DMS79 (cell line): Measurements from ENCODE around the gene ANAPC16.
"Not testable (repeated sequence)": the region's sequence is repeated elsewhere in the genome, so short reads cannot be mapped to it uniquely, and the experiment has no call there.

Experiments used
- DNase-seq: peaks from one replicate; lab custom pipeline; 2025; lab: John Stamatoyannopoulos, UW

ANAPC16 gene

DNA sequence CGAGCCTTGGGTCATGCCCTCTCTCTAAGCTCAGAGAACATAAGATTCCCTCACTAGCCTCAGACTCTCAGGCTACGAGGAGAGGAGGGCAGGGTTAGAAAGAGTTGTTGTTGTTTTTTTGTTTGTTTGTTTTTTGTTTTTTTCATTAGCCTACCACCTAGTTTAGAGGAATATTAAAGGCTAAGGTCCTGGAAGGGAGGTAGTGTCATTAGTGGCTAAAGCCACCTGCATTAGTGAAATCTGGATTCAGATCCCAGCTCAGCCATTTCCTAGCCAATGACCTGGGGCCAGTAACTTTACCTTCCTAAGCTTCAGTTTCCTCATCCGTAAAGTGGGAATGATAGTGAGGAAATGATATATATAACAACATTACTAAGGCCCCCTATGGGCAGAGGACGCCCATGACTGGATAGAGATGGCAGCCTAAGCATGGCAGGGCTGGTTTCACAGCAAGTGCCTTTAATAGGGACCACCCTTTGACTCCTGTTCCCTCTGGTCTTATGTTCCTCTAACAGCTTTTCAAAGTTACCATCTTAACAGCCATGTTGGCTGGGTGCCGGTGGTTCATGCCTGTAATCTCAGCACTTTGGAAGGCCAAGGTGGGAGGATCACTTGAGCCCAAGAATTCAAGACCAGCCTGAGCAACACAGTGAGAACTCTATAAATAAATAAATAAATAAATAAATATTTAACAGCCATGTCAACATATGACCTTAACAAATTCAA lies 63.0 kb downstream of the ANAPC16 start:
- no peak for DNase-seq

DNA sequence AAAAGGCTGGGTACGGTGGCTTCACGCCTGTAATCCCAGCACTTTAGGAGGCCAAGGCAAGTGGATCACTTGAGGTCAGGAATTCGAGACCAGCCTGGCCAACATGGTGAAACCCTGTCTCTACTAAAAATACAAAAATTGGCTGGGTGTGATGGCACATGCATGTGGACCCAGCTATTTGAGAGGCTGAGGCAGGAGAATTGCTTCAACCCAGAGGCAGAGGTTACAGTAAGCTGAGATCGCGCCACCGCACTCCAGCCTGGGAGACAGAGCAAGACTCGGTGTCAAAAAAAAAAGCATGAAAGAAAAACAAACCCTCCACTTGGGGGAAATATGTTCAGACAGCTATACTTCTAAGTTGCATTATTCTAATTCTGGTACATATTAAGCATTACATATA lies 63.8 kb downstream of the ANAPC16 start:
- DNase-seq: not testable (repeated sequence)

DNA sequence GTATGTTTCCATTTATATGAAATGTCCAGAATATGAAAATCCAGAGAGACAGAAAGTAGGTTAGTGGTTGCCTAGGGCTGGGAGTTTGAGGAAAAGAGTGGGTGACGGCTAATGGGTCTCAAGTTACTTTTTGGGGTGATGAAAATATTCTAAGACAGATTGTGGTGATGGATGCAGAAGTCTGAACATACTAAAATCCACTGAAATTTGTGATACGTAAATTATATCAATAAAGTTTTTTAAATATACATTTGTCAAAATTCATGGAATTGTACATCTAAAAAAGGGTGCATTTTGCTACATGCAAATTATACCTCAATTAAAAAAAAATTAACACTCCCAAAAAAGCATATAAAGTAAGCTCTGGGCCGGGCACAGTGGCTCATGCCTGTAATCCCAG lies 67.3 kb downstream of the ANAPC16 start:
- DNase-seq: no peak
